Neural progenitor cell (in vitro differentiated cells): Measurements from ENCODE around the gene DDOST. TPM values are rescaled to one million over a fixed set of nuclear protein-coding genes. Genes with fewer than 3 reads are reported as not detected.
"Not testable (repeated sequence)": the region's sequence is repeated elsewhere in the genome, so short reads cannot be mapped to it uniquely, and the experiment has no call there.

Experiments used
- DNase-seq: peaks from one replicate; pipeline ENCODE4 v3.0.0-alpha.2; 2016; ENCODE audit warnings: low spot score
- H2AFZ ChIP-seq: fragments of 200-600 bp; sonication (generic); replicated peaks from 2 replicates; pipeline ENCODE4 v1.6.1; 2016; ENCODE audit warnings: antibody characterized with exemption
- H3F3A ChIP-seq: fragments of 200-600 bp; sonication (generic); 2 replicates; pipeline ENCODE4 v1.6.1; 2016; ENCODE audit warnings: antibody characterized with exemption, low read depth
- H3K27ac ChIP-seq: fragments of 200-600 bp; sonication (generic); 2 replicates; pipeline ENCODE4 v1.5.1; 2016; ENCODE audit warnings: mild to moderate bottlenecking
- H3K27me3 ChIP-seq: fragments of 200-600 bp; sonication (generic); 2 replicates; pipeline ENCODE4 v1.6.1; 2016; ENCODE audit warnings: mild to moderate bottlenecking, moderate library complexity
- H3K36me3 ChIP-seq: fragments of 200-600 bp; sonication (generic); 2 replicates; pipeline ENCODE4 v1.5.1; 2016
- H3K4me1 ChIP-seq: fragments of 200-600 bp; sonication (generic); 2 replicates; pipeline ENCODE4 v1.6.1; 2016; ENCODE audit warnings: mixed run types
- H3K4me2 ChIP-seq: fragments of 200-600 bp; sonication (generic); 2 replicates; pipeline ENCODE4 v1.6.1; 2016
- H3K4me3 ChIP-seq: fragments of 200-600 bp; sonication (generic); 2 replicates; pipeline ENCODE4 v1.5.1; 2016
- H3K79me2 ChIP-seq: fragments of 200-600 bp; sonication (generic); 2 replicates; pipeline ENCODE4 v1.6.1; 2016; ENCODE audit warnings: low read depth
- H3K9ac ChIP-seq: fragments of 200-600 bp; sonication (generic); 2 replicates; pipeline ENCODE4 v1.6.1; 2016
- H3K9me3 ChIP-seq: fragments of 200-600 bp; sonication (generic); 2 replicates; pipeline ENCODE4 v1.5.1; 2016; ENCODE audit warnings: low read depth
- H4K20me1 ChIP-seq: fragments of 200-600 bp; sonication (generic); 2 replicates; pipeline ENCODE4 v1.6.1; 2016; ENCODE audit warnings: low read depth
- H3K27ac Mint-ChIP-seq: 3 replicates; pipeline ENCODE4 v1.8.0; 2021; ENCODE audit warnings: mixed read lengths
- H3K27me3 Mint-ChIP-seq: 2 replicates; pipeline ENCODE4 v1.8.0; 2022; ENCODE audit warnings: low read depth, mild to moderate bottlenecking, inconsistent platforms, moderate library complexity, mixed read lengths; ENCODE audit not compliant: insufficient read depth
- H3K36me3 Mint-ChIP-seq: 3 replicates; pipeline ENCODE4 v1.8.0; 2021; ENCODE audit warnings: mixed read lengths
- H3K4me1 Mint-ChIP-seq: 3 replicates; pipeline ENCODE4 v1.8.0; 2021; ENCODE audit warnings: mixed read lengths
- H3K4me3 Mint-ChIP-seq: 3 replicates; pipeline ENCODE4 v1.8.0; 2021; ENCODE audit warnings: mild to moderate bottlenecking, moderate library complexity, mixed read lengths
- H3K9me3 Mint-ChIP-seq: 3 replicates; pipeline ENCODE4 v1.8.0; 2020; ENCODE audit warnings: mixed read lengths
- EZH2 ChIP-seq: fragments of 200-600 bp; sonication (generic); IDR thresholded peaks from 2 replicates; pipeline ENCODE4 v1.6.1; 2017; ENCODE audit warnings: antibody characterized with exemption, mild to moderate bottlenecking, moderate library complexity
- EZH2phosphoT487 ChIP-seq: fragments of 200-600 bp; sonication (generic); IDR thresholded peaks from 2 replicates; pipeline ENCODE4 v1.6.1; 2017; ENCODE audit warnings: antibody characterized with exemption
- total RNA-seq: library from RNA; depleted of rRNA; stranded (reverse); fragments of >200 nt; gene quantifications from 2 replicates; pipeline ENCODE4 v1.2.3, GENCODE V29; 2015; ENCODE audit warnings: low replicate concordance
- TF ChIP-seq, protein P1 (sequence below): fragments of 200-600 bp; sonication (generic); IDR thresholded peaks from 2 replicates; pipeline ENCODE4 v1.5.1; 2017; ENCODE audit warnings: antibody characterized with exemption, mild to moderate bottlenecking

Gene DDOST
- total RNA-seq, 1 donor from 2014 or later, result 151 TPM

DNA sequence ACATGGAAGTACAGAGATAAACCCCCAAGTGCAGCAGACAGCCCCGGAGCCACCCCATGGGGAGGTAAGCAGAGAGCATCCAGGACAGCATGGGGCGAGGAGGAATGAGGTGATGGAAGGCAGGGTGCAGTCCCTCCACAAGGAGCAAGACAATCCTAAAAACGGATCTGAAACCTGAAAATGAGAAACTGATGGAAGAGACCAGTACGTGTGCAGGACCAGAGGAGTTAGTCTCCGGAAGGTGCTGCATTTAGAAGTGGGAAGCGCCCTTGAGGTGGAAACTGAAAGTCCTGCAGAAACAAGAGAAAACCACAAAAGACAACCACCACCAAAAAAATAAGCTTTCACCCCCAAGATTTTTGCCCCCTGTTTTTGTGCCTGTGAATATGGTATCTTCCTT, 17.4 kb upstream of the DDOST start:
- H3K36me3 ChIP-seq, result no peaks in the 10 kb centered on the region
- no peak for DNase-seq
- no peak overlapping the region for H3K9ac ChIP-seq
- Mint-ChIP-seq H3K4me3 (no peak overlapping the region), H3K36me3 (no peaks in the 10 kb centered on the region), H3K9me3 (no peaks in the 10 kb centered on the region), H3K27ac (no peak overlapping the region), H3K4me1 (no peaks in the 10 kb centered on the region), H3K27me3 (peaks cover 5% of the 10 kb centered on the region)
- no peak overlapping the region for H3K27ac ChIP-seq
- H3K9me3 ChIP-seq, result no peaks in the 10 kb centered on the region
- H3K4me2 ChIP-seq, result no peak overlapping the region
- H3K4me3 ChIP-seq, result no peak overlapping the region
- no peaks in the 10 kb centered on the region for H3K79me2 ChIP-seq
- no peaks in the 10 kb centered on the region for H3K4me1 ChIP-seq
- H3K27me3 ChIP-seq, result no peaks in the 10 kb centered on the region
- TF ChIP-seq EZH2phosphoT487, result no peak
- no peaks in the 10 kb centered on the region for H4K20me1 ChIP-seq
- no peaks in the 10 kb centered on the region for H3F3A ChIP-seq
- no peak overlapping the region for H2AFZ ChIP-seq

DNA sequence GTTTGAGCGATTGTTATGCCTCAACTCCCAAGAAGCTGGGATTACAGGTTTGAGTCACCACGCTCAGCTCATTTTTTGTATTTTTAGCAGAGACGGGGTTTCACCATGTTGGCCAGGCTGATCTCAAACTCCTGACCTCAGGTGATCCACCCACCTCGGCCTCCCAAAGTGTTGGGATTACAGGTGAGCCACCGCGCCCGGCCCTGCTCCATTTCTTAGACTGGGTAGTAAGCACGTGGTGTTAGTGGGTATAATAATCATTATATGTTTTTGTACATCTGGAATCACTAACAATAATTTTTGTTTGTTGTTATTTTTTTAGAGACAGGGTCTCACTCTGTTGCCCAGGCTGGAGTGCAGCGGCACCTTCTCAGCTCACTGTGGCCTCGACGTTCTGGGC, 12.5 kb upstream of the DDOST start:
- H3K27me3 ChIP-seq, H3K4me1 ChIP-seq, H3K9me3 Mint-ChIP-seq, H3K36me3 Mint-ChIP-seq, DNase-seq, H3K9ac ChIP-seq, H3K27ac Mint-ChIP-seq, H3K4me3 ChIP-seq, H3F3A ChIP-seq, H3K27ac ChIP-seq, H4K20me1 ChIP-seq, H3K9me3 ChIP-seq, H3K27me3 Mint-ChIP-seq, H3K36me3 ChIP-seq, H3K4me3 Mint-ChIP-seq, H3K4me1 Mint-ChIP-seq, H3K79me2 ChIP-seq, H2AFZ ChIP-seq, H3K4me2 ChIP-seq: not testable (repeated sequence)

DNA sequence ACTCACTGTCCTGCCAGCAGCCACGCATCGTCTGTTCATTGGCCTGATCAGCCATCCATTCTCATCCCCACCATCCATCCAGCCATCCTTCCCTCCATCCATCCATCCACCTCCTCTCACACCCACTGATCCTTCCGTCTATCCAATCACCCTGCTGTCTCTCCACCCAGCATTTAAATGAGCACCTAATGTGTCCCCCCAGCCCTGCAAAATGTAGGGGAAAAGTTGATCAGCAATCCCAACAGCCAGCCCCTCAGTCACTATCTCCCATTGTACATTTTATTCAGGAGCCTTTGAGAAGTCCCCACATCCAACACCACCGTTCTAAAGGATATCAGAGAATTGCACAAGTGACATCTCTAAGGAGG, 11.1 kb upstream of the DDOST start:
- Mint-ChIP-seq H3K9me3 (no peaks in the 10 kb centered on the region), H3K27ac (peak overlapping the region; percentile 52), H3K27me3 (peaks cover 8% of the 10 kb centered on the region), H3K4me3 (no peak overlapping the region), H3K36me3 (no peaks in the 10 kb centered on the region), H3K4me1 (peaks cover 9% of the 10 kb centered on the region)
- Histone ChIP-seq H3F3A (no peaks in the 10 kb centered on the region), H3K36me3 (no peaks in the 10 kb centered on the region), H3K4me1 (no peaks in the 10 kb centered on the region), H3K27me3 (no peaks in the 10 kb centered on the region), H3K4me2 (no peak overlapping the region), H3K9ac (no peak overlapping the region), H3K9me3 (no peaks in the 10 kb centered on the region), H4K20me1 (no peaks in the 10 kb centered on the region), H3K27ac (no peak overlapping the region), H3K79me2 (no peaks in the 10 kb centered on the region), H2AFZ (no peak overlapping the region), H3K4me3 (no peak overlapping the region)
- DNase-seq, result no peak
- TF ChIP-seq EZH2phosphoT487, result no peak
- TF ChIP-seq, protein P1, sequence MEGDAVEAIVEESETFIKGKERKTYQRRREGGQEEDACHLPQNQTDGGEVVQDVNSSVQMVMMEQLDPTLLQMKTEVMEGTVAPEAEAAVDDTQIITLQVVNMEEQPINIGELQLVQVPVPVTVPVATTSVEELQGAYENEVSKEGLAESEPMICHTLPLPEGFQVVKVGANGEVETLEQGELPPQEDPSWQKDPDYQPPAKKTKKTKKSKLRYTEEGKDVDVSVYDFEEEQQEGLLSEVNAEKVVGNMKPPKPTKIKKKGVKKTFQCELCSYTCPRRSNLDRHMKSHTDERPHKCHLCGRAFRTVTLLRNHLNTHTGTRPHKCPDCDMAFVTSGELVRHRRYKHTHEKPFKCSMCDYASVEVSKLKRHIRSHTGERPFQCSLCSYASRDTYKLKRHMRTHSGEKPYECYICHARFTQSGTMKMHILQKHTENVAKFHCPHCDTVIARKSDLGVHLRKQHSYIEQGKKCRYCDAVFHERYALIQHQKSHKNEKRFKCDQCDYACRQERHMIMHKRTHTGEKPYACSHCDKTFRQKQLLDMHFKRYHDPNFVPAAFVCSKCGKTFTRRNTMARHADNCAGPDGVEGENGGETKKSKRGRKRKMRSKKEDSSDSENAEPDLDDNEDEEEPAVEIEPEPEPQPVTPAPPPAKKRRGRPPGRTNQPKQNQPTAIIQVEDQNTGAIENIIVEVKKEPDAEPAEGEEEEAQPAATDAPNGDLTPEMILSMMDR, result no peak
- TF ChIP-seq EZH2, result no peak

DNA sequence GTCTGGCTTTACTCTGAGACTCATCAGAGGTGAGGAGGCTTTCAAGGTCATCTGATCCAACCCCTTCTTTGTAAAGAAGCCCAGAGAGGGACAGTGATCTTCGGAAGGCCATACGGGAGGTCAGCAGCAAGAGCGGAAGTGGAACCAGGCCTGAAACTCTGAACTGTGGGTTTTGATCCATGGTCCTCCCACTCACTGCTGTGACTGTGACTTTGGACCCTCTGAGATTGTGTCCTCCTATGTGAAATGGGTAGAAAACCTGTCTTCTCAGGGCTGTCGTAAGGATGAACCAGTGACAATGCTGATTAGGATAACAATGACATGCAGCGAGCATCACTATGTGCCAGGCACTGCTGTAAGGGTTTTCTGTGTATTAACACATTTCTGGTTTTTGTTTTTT, 9.8 kb upstream of the DDOST start:
- Histone ChIP-seq H3K27ac (no peak overlapping the region), H3K79me2 (no peaks in the 10 kb centered on the region), H2AFZ (no peak overlapping the region), H4K20me1 (no peaks in the 10 kb centered on the region), H3K9me3 (no peaks in the 10 kb centered on the region), H3K4me3 (no peak overlapping the region), H3K4me1 (no peaks in the 10 kb centered on the region), H3K27me3 (no peaks in the 10 kb centered on the region), H3K9ac (no peak overlapping the region), H3K4me2 (no peak overlapping the region), H3K36me3 (no peaks in the 10 kb centered on the region), H3F3A (no peaks in the 10 kb centered on the region)
- H3K4me3 Mint-ChIP-seq, result no peak overlapping the region
- peak overlapping the region; percentile 71 for H3K27ac Mint-ChIP-seq
- H3K27me3 Mint-ChIP-seq, result peaks cover 8% of the 10 kb centered on the region
- H3K9me3 Mint-ChIP-seq, result no peaks in the 10 kb centered on the region
- TF ChIP-seq, protein P1, result no peak
- TF ChIP-seq EZH2phosphoT487 (no peak), EZH2 (no peak)
- no peaks in the 10 kb centered on the region for H3K36me3 Mint-ChIP-seq
- peaks cover 13% of the 10 kb centered on the region for H3K4me1 Mint-ChIP-seq
- DNase-seq, result no peak
